Activated CD8-positive, alpha-beta T cell treated with anti-CD3 and anti-CD28 coated beads, Interleukin-2, amount 10 ng/mL, durations not matched to agents 7 days and 5 days (primary cell): ENCODE data around the gene ORAI3. TPM values are rescaled to one million over a fixed set of nuclear protein-coding genes. Genes with fewer than 3 reads are reported as not detected.

Source experiments
- ATAC-seq: fragments of 150-1000 bp; cut with Tn5 transposase; one replicate; pipeline ENCODE4 v1.10.0; 2021; ENCODE audit warnings: moderate library complexity
- CTCF ChIA-PET: fragments of 350-600 bp; sonication (Branson Sonifier 250); formaldehyde crosslinking; loops from one replicate; lab custom pipeline; 2021; ENCODE audit warnings: antibody characterized with exemption; lab: Charles Lee
- POLR2A ChIA-PET: fragments of 350-600 bp; sonication (Branson Sonifier 250); formaldehyde crosslinking; loops from one replicate; lab custom pipeline; 2021; ENCODE audit warnings: antibody characterized with exemption; lab: Charles Lee
- DNase-seq: peaks from one replicate; pipeline ENCODE4 v3.0.0-alpha.2; 2020
- H3K27ac Mint-ChIP-seq: one replicate; pipeline ENCODE4 v1.8.0; 2021; ENCODE audit warnings: mild to moderate bottlenecking, mixed read lengths
- H3K27me3 Mint-ChIP-seq: one replicate; pipeline ENCODE4 v1.8.0; 2021; ENCODE audit warnings: low read depth, mixed read lengths
- H3K36me3 Mint-ChIP-seq: one replicate; pipeline ENCODE4 v1.8.0; 2021; ENCODE audit warnings: low read depth, mixed read lengths
- H3K4me1 Mint-ChIP-seq: one replicate; pipeline ENCODE4 v1.8.0; 2021; ENCODE audit warnings: low read depth, mixed read lengths
- H3K4me3 Mint-ChIP-seq: one replicate; pipeline ENCODE4 v1.8.0; 2021; ENCODE audit warnings: mild to moderate bottlenecking, mixed read lengths
- H3K9me3 Mint-ChIP-seq: one replicate; pipeline ENCODE4 v1.8.0; 2022; ENCODE audit warnings: mixed read lengths; ENCODE audit not compliant: insufficient read depth
- total RNA-seq, 2 experiments: library from RNA; stranded (reverse); gene quantifications; one replicate each; pipeline ENCODE4 v1.2.3, GENCODE V29; 2021

Gene ORAI3
- total RNA-seq, 2 experiments from 2014 or later: 21.4 to 23.1 TPM

DNA sequence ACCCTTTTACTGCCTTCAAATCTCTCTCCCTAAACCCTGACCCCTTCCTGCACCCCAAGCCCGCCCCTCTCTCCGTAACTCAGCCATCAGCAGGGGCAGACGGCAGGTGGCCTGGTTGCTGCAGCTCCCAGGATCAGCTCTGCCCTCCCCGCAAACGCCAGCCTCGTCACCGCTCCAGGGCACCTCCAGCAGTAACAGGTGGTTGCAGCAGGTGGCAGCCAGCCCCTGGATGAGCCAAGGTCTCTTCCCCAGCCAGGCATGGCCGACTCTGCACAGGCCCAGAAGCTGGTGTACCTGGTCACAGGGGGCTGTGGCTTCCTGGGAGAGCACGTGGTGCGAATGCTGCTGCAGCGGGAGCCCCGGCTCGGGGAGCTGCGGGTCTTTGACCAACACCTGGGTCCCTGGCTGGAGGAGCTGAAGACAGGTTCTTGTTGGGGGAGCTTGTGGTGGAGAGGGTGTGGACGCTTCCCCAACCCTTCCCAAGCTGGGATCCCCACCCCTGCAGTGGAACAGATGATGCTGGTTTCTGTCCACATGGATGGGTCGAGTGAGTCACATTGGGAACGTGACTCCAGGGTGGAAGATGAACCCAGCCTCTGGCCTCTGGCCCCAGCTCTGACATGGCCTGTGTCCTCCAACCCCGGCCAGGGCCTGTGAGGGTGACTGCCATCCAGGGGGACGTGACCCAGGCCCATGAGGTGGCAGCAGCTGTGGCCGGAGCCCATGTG, 36.7 kb downstream of the ORAI3 start:
- POLR2A ChIA-PET: interaction anchor here (0.7 to 3.3 kb wide), 4 partner anchors 12 to 132 kb away, joined by 3 to 15 read pairs (median 4); partner anchors contain the start of genes KAT8, ZNF646 and ZNF668
- peak overlapping the region; percentile 52 for H3K4me3 Mint-ChIP-seq
- no peaks in the 10 kb centered on the region for H3K27me3 Mint-ChIP-seq
- peaks cover 15% of the 10 kb centered on the region for H3K4me1 Mint-ChIP-seq
- ATAC-seq (peak; percentile 17), DNase-seq (no peak)
- no peaks in the 10 kb centered on the region for H3K9me3 Mint-ChIP-seq
- H3K27ac Mint-ChIP-seq: peak overlapping the region; percentile 43
- CTCF ChIA-PET: interaction anchor here (0.7 to 4.2 kb wide), 26 partner anchors 8 to 883 kb away, joined by 3 to 29 read pairs (median 3); partner anchors contain the start of genes VKORC1, ZNF646, ZNF668 and ZNF843
- H3K36me3 Mint-ChIP-seq: peaks cover 19% of the 10 kb centered on the region

DNA sequence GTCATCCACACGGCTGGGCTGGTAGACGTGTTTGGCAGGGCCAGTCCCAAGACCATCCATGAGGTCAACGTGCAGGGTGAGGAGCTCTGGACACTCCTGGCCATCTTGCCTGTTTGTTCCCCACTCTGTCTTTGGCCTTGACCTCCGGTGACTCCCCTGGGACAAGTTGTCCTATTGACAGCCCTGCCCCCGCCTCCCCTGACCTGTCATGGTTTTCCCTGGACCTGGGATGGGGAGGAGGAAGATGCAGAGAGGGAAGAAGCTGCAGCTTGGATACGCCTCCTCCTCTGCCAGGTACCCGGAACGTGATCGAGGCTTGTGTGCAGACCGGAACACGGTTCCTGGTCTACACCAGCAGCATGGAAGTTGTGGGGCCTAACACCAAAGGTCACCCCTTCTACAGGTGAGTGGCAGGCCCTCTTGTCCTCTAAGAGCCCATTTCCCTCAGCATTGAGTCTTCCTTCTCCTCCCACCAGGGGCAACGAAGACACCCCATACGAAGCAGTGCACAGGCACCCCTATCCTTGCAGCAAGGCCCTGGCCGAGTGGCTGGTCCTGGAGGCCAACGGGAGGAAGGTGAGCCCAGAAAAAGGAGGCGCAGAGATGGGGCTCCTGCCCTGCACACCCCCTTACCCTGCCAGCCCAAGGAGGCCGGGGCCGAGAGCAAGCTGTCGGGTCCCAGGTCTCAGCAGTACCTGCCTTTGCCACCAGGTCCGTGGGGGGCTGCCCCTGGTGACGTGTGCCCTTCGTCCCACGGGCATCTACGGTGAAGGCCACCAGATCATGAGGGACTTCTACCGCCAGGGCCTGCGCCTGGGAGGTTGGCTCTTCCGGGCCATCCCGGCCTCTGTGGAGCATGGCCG, 37.5 kb downstream of the ORAI3 start:
- DNase-seq (no peak), ATAC-seq (no peak)
- Mint-ChIP-seq H3K4me1 (peaks cover 19% of the 10 kb centered on the region), H3K4me3 (no peak overlapping the region), H3K36me3 (peaks cover 13% of the 10 kb centered on the region), H3K9me3 (no peaks in the 10 kb centered on the region), H3K27me3 (no peaks in the 10 kb centered on the region), H3K27ac (no peak overlapping the region)
- CTCF ChIA-PET: interaction anchor here (0.8 to 4.2 kb wide), 15 partner anchors 10 to 882 kb away, joined by 3 to 29 read pairs (median 4); partner anchors contain the start of genes VKORC1, ZNF646 and ZNF668
- POLR2A ChIA-PET: interaction anchor here (0.6 to 3.3 kb wide), 3 partner anchors 11 to 87 kb away, joined by 3 to 15 read pairs (median 4); partner anchors contain the start of genes ZNF646 and ZNF668

DNA sequence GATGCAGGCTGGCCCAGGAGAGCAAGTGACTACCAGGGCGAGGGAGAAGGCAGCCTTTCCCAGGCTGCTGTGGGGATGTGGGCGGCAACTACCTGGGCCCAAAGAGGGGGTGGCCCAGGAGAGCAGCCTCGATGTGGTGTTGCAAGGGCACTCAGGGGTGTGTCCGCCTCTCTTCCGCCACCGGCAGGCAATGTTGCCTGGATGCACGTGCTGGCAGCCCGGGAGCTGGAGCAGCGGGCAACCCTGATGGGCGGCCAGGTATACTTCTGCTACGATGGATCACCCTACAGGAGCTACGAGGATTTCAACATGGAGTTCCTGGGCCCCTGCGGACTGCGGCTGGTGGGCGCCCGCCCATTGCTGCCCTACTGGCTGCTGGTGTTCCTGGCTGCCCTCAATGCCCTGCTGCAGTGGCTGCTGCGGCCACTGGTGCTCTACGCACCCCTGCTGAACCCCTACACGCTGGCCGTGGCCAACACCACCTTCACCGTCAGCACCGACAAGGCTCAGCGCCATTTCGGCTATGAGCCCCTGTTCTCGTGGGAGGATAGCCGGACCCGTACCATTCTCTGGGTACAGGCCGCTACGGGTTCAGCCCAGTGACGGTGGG, 38.8 kb downstream of the ORAI3 start:
- Mint-ChIP-seq H3K9me3 (no peaks in the 10 kb centered on the region), H3K36me3 (peaks cover 9% of the 10 kb centered on the region), H3K4me1 (peaks cover 24% of the 10 kb centered on the region), H3K4me3 (no peak overlapping the region), H3K27me3 (no peaks in the 10 kb centered on the region), H3K27ac (no peak overlapping the region)
- DNase-seq (no peak), ATAC-seq (no peak)
- ChIA-PET POLR2A (no interaction called here), CTCF (interaction anchor here (1.2 kb wide), 1 partner anchor 155 kb away, joined by 3 read pairs; no protein-coding TSS in a partner anchor)

DNA sequence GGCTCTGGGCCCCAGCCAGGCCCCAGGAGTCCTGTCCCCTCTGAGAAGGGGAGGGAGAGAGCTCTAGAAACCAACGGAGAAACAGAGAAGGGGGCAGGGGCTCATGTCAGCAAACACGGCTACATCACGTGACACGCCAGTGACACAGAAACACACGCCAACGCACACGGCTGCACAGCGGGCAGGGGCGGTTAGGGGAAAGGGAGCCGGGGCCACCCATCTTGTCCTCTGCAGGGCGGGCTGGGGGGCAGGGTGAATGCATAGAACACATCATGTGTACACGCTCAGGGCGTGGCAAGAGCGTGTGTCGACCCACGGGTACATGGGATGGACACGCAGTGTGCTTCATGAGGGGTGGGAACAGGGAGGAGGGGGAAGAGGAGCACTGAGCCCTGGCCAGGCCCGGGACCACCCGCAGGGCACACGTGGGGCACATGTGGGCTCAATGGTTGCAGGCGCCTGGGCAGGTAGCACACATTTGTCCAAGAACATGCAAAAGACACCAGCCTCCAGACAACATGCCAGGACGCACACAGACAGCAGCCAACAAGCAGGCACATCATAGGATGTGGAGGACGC, 40.7 kb downstream of the ORAI3 start:
- Mint-ChIP-seq H3K4me1 (peaks cover 41% of the 10 kb centered on the region), H3K4me3 (no peak overlapping the region), H3K27me3 (no peaks in the 10 kb centered on the region), H3K9me3 (no peaks in the 10 kb centered on the region), H3K27ac (no peak overlapping the region), H3K36me3 (peaks cover 4% of the 10 kb centered on the region)
- DNase-seq (no peak), ATAC-seq (no peak)
- CTCF ChIA-PET: no interaction called here
- POLR2A ChIA-PET: no interaction called here

DNA sequence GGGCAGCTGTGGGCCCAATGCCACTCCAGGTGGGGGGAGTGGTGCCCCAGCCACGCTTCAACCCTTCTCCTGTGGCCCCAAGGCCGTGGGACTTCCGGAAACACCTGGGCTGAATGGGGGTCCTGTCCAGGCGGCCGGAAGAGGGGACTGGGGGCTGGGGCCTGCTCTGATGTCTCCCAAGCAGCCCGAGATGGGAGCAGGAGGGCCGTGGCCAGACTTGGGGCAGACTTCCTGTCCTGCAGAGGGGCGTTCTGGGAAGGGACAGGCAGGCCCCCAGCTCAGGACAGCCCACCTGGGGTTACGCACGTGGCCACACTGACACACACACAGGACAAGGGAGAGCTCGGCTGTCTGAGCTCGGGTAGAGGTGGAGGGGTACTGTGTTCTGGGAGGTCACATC, 41.2 kb downstream of the ORAI3 start:
- peaks cover 4% of the 10 kb centered on the region for H3K36me3 Mint-ChIP-seq
- H3K4me3 Mint-ChIP-seq: no peak overlapping the region
- no peaks in the 10 kb centered on the region for H3K27me3 Mint-ChIP-seq
- H3K27ac Mint-ChIP-seq: no peak overlapping the region
- CTCF ChIA-PET: no interaction called here
- peaks cover 39% of the 10 kb centered on the region for H3K4me1 Mint-ChIP-seq
- H3K9me3 Mint-ChIP-seq: no peaks in the 10 kb centered on the region
- ATAC-seq (no peak), DNase-seq (no peak)
- POLR2A ChIA-PET: no interaction called here

DNA sequence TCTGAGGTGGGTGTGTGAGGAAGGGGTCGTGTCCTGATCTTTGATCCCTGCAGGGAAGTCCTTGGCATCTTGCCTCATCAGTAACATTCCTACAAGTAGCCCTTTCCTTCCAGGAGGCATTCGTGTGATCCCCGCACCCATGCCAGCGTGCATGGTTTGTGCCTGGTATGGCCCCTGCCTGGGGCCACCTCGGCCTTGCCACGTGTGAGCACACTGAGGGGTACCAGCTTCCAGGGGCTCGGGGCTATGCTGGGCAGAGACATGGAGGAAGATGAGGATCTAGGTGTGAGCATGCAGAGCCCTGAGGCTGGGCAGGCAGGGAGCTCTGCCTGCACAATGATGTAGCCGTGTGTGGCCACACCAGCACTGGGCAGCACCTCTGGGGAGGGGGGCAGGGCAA, 42.2 kb downstream of the ORAI3 start:
- Mint-ChIP-seq H3K36me3 (peaks cover 4% of the 10 kb centered on the region), H3K27ac (no peak overlapping the region), H3K4me1 (peaks cover 35% of the 10 kb centered on the region), H3K9me3 (no peaks in the 10 kb centered on the region), H3K4me3 (no peak overlapping the region), H3K27me3 (no peaks in the 10 kb centered on the region)
- DNase-seq (no peak), ATAC-seq (no peak)
- CTCF ChIA-PET: no interaction called here
- POLR2A ChIA-PET: no interaction called here

DNA sequence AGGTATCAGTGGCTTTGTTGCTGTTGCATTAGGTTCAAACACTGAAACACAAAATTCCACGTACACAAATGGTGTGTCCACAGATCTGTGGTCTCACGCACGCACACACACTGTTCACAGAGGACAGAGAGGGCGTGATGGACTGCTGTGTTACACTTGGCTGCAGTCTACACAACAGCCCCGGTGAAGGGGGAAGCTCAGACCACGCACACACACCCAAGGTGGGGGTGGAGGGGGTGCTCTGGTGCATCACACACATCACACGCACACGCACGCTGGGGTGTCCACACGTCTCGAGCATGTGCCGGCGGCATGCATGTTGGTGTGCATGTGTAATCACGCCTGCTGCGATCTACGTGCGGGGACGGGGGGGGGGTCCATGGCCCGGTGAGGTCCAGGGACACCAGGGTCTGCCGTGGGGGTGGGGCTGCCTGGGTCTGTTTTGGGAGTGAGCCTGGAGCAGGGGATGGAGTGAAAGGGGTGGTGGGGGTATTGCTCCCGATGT, 43.5 kb downstream of the ORAI3 start:
- DNase-seq (no peak), ATAC-seq (no peak)
- POLR2A ChIA-PET: no interaction called here
- Mint-ChIP-seq H3K4me3 (no peak overlapping the region), H3K9me3 (no peaks in the 10 kb centered on the region), H3K4me1 (peaks cover 38% of the 10 kb centered on the region), H3K36me3 (no peaks in the 10 kb centered on the region), H3K27ac (peak overlapping the region; percentile 17), H3K27me3 (no peaks in the 10 kb centered on the region)
- CTCF ChIA-PET: no interaction called here

DNA sequence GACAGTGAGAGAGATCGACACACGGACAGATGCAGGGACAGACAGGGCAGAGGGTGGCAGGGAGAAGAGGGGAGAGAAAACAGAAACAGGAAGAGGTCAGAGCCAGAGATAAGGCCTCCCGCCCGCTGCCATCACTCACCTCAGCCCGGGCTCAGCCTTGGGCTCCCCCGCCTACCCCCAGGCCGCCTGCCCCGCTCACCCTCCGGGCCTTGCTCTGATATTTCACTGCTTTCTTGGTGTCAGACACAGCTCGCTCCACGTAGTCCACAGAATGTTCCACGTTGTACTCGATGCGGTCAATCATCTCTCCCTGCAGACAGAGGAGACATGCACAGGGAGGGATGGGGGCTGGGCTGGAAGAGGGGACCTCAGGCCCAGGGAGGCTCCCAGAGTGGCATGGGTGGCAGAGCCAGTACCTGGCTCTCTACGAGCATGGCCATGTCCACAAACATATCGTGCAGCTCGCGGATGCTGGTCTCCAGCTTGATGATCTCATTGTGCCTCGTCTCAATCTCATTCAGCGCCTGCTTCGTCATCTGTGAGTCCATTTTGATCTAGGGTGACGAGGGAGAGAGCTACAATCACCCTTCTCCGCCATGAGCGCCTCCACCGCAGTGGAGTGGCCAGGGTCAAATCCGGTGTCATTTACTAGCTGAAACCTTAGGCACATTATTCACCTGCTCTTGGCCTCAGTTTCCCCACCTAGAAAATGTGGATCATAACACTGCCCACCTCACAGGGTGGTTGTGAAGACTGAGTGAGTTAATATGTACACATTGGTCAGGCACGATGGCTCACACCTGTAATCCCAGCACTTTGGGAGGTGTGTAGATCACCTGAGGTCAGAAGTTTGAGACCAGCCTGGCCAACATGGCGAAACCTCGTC, 44.3 kb downstream of the ORAI3 start:
- ATAC-seq (no peak), DNase-seq (no peak)
- Mint-ChIP-seq H3K4me1 (peaks cover 38% of the 10 kb centered on the region), H3K27me3 (no peaks in the 10 kb centered on the region), H3K36me3 (no peaks in the 10 kb centered on the region), H3K27ac (peak overlapping the region; percentile 55), H3K4me3 (no peak overlapping the region), H3K9me3 (no peaks in the 10 kb centered on the region)
- POLR2A ChIA-PET: interaction anchor here (0.9 kb wide), 1 partner anchor 15 kb away, joined by 3 read pairs; no protein-coding TSS in a partner anchor
- CTCF ChIA-PET: interaction anchor here (1.2 to 1.5 kb wide), 3 partner anchors 8 to 52 kb away, joined by 3 to 6 read pairs (median 4); partner anchors contain the start of gene HSD3B7

DNA sequence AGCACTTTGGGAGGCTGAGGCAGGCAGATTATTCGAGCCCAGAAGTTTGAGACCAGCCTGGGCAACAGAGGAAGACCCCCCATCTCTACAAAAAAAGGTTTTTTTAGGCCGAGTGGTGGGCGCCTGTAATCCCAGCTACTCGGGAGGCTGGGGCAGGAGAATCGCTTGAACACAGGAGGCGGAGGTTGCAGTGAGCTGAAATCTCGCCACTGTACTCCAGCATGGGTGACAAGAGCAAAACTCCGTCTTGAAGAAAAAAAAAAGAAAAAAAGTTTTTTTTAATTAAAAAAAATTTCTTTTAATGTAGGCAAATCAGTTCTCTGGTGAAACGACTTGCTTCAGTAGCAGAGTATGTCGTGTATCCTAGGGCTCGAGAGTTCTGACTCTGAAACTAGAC, 47.1 kb downstream of the ORAI3 start:
- H3K9me3 Mint-ChIP-seq: no peaks in the 10 kb centered on the region
- peak overlapping the region; percentile 67 for H3K27ac Mint-ChIP-seq
- DNase-seq (no peak), ATAC-seq (no peak)
- no peaks in the 10 kb centered on the region for H3K36me3 Mint-ChIP-seq
- peak overlapping the region; percentile 92 for H3K4me3 Mint-ChIP-seq
- CTCF ChIA-PET: no interaction called here
- POLR2A ChIA-PET: interaction anchor here (1.6 kb wide), 2 partner anchors 77 to 146 kb away, joined by 6 to 13 read pairs; partner anchors contain the start of genes ZNF646 and ZNF668
- H3K4me1 Mint-ChIP-seq: peaks cover 38% of the 10 kb centered on the region
- H3K27me3 Mint-ChIP-seq: peaks cover 2% of the 10 kb centered on the region

DNA sequence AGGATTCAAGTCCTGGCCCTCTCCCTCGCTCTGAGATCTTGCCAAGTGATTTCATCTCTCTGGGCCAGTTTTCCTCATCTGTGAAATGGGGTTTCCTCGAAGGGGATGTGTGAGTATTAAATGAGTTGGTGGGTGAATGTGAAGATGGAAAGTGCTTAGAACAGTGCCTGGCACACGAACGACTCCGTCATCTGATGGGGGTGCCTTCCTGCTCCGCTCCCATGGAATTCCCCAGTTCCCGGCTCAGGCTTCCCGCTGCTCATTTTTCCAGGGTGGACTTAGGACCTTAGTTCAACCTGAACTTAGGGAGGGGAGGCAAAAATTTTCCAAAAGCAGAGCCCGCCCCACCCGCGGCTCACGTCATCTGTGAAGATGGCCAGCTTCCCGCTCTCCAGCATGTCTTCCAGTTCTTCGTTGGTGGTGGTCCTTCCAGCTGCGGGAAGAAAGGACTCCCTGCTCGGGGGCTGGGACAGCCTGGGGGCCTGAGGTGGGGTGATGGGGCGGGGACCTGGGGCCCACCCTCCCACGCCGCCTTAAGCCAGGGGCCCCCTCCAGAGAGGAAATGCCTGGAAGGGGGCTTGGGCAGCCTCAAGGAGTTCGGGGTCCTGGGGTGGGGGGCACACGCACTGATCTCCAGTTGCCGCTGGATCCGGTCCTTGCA, 47.6 kb downstream of the ORAI3 start:
- Mint-ChIP-seq H3K27me3 (peaks cover 2% of the 10 kb centered on the region), H3K36me3 (no peaks in the 10 kb centered on the region), H3K27ac (peak overlapping the region; percentile 94), H3K9me3 (no peaks in the 10 kb centered on the region), H3K4me1 (peaks cover 34% of the 10 kb centered on the region), H3K4me3 (peak overlapping the region; percentile 92)
- no peak for DNase-seq
- ChIA-PET CTCF (interaction anchor here (1.0 to 1.2 kb wide), 3 partner anchors 12 to 464 kb away, joined by 3 to 6 read pairs (median 4); partner anchors contain the start of gene HSD3B7), POLR2A (interaction anchor here (1.0 to 1.6 kb wide), 4 partner anchors 10 to 184 kb away, joined by 3 to 13 read pairs (median 6); partner anchors contain the start of genes FUS, ZNF646 and ZNF668)
- ATAC-seq: no peak
